H9 (cell line): ENCODE measurements around the gene MYO7A. TPM values are rescaled to one million over a fixed set of nuclear protein-coding genes. Genes with fewer than 3 reads are reported as not detected.

Experiments used
- DNase-seq: peaks from one replicate; pipeline ENCODE4 v3.0.0-alpha.2; 2017
- H2AFZ ChIP-seq: one replicate; pipeline ENCODE4 v1.6.1; 2013; ENCODE audit warnings: mild to moderate bottlenecking, low read length, control low read depth, moderate library complexity
- H2AK5ac ChIP-seq: 2 replicates; pipeline ENCODE4 v1.6.1; 2013; ENCODE audit warnings: low read length, control low read depth, mixed read lengths; ENCODE audit not compliant: insufficient read length
- H2BK120ac ChIP-seq: one replicate; pipeline ENCODE4 v1.6.1; 2013; ENCODE audit warnings: low read depth, mild to moderate bottlenecking, low read length, control low read depth, inconsistent platforms; ENCODE audit not compliant: poor library complexity, severe bottlenecking
- H2BK12ac ChIP-seq: 2 replicates; pipeline ENCODE4 v1.6.1; 2013; ENCODE audit warnings: low read length, control low read depth, mixed read lengths, low read depth; ENCODE audit not compliant: insufficient read length
- H2BK15ac ChIP-seq: 2 replicates; pipeline ENCODE4 v1.6.1; 2013; ENCODE audit warnings: low read depth, low read length, control low read depth
- H2BK20ac ChIP-seq: one replicate; pipeline ENCODE4 v1.6.1; 2013; ENCODE audit warnings: low read depth, mild to moderate bottlenecking, low read length, control low read depth, inconsistent platforms; ENCODE audit not compliant: poor library complexity, severe bottlenecking
- H2BK5ac ChIP-seq: 2 replicates; pipeline ENCODE4 v1.6.1; 2013; ENCODE audit warnings: low read length, control low read depth, mixed read lengths; ENCODE audit not compliant: insufficient read length
- H3K14ac ChIP-seq: 2 replicates; pipeline ENCODE4 v1.6.1; 2013; ENCODE audit warnings: low read length, control low read depth; ENCODE audit not compliant: insufficient read depth
- H3K18ac ChIP-seq: 2 replicates; pipeline ENCODE4 v1.6.1; 2013; ENCODE audit warnings: low read depth, mild to moderate bottlenecking, mixed read lengths, low read length, control low read depth; ENCODE audit not compliant: insufficient read length
- H3K23ac ChIP-seq: 2 replicates; pipeline ENCODE4 v1.6.1; 2013; ENCODE audit warnings: low read length, control low read depth, mixed read lengths, low read depth; ENCODE audit not compliant: insufficient read length
- H3K23me2 ChIP-seq: 2 replicates; pipeline ENCODE4 v1.6.1; 2013; ENCODE audit warnings: low read depth, mild to moderate bottlenecking, mixed read lengths, low read length, control low read depth; ENCODE audit not compliant: insufficient read length, poor library complexity, severe bottlenecking
- H3K27ac ChIP-seq: 2 replicates; pipeline ENCODE4 v1.5.1; 2013; ENCODE audit warnings: low read length, control low read depth, mixed read lengths, low read depth; ENCODE audit not compliant: insufficient read length
- H3K27me3 ChIP-seq: 2 replicates; pipeline ENCODE4 v1.6.1; 2013; ENCODE audit warnings: low read length, control low read depth, inconsistent platforms; ENCODE audit not compliant: insufficient read depth
- H3K4ac ChIP-seq: 2 replicates; pipeline ENCODE4 v1.6.1; 2013; ENCODE audit warnings: low read depth, mild to moderate bottlenecking, control low read depth, inconsistent platforms, low read length, moderate library complexity
- H3K4me1 ChIP-seq: 2 replicates; pipeline ENCODE4 v1.6.1; 2013; ENCODE audit warnings: low read length, control low read depth, inconsistent platforms; ENCODE audit not compliant: insufficient read depth
- H3K4me2 ChIP-seq: 2 replicates; pipeline ENCODE4 v1.6.1; 2013; ENCODE audit warnings: low read length, control low read depth, mixed read lengths; ENCODE audit not compliant: insufficient read length, insufficient read depth
- H3K56ac ChIP-seq: 2 replicates; pipeline ENCODE4 v1.6.1; 2013; ENCODE audit warnings: low read depth, mild to moderate bottlenecking, mixed read lengths, low read length, control low read depth; ENCODE audit not compliant: insufficient read length
- H3K79me1 ChIP-seq: 2 replicates; pipeline ENCODE4 v1.6.1; 2013; ENCODE audit warnings: low read depth, mild to moderate bottlenecking, moderate library complexity, low read length, control low read depth, inconsistent platforms; ENCODE audit not compliant: insufficient read depth, poor library complexity, severe bottlenecking
- H3K79me2 ChIP-seq: 2 replicates; pipeline ENCODE4 v1.6.1; 2013; ENCODE audit warnings: low read length, control low read depth, inconsistent platforms; ENCODE audit not compliant: insufficient read depth
- H3K9ac ChIP-seq: 2 replicates; pipeline ENCODE4 v1.6.1; 2013; ENCODE audit warnings: low read length, control low read depth, mixed read lengths; ENCODE audit not compliant: insufficient read length; ENCODE audit errors: extremely low read depth
- H3K9me3 ChIP-seq: one replicate; pipeline ENCODE4 v1.6.1; 2013; ENCODE audit warnings: low read depth, low read length, inconsistent platforms; ENCODE audit not compliant: control insufficient read depth
- H3T11ph ChIP-seq: one replicate; pipeline ENCODE4 v1.6.1; 2013; ENCODE audit warnings: mild to moderate bottlenecking, low read length, control low read depth, inconsistent platforms
- H4K20me1 ChIP-seq: one replicate; pipeline ENCODE4 v1.6.1; 2013; ENCODE audit not compliant: control insufficient read depth, insufficient read length, insufficient read depth
- H4K5ac ChIP-seq: 2 replicates; pipeline ENCODE4 v1.6.1; 2013; ENCODE audit warnings: low read depth, mild to moderate bottlenecking, mixed read lengths, low read length, control low read depth; ENCODE audit not compliant: insufficient read length
- H4K8ac ChIP-seq: replicated peaks from 2 replicates; pipeline ENCODE4 v1.6.1; 2013; ENCODE audit warnings: low read length, control low read depth, mixed read lengths, low read depth; ENCODE audit not compliant: insufficient read length
- H4K91ac ChIP-seq: 2 replicates; pipeline ENCODE4 v1.6.1; 2013; ENCODE audit warnings: low read depth, mild to moderate bottlenecking, moderate library complexity, mixed read lengths, low read length, control low read depth; ENCODE audit not compliant: insufficient read length
- H3K27ac Mint-ChIP-seq, 3 experiments: 2 replicates in 2 of 3; 3 replicates in 1 of 3; pipeline ENCODE4 v1.8.0; 2020 to 2021; ENCODE audit warnings: mixed read lengths in 3 of 3, mild to moderate bottlenecking in 1 of 3, moderate library complexity in 1 of 3
- H3K27me3 Mint-ChIP-seq: 2 replicates; pipeline ENCODE4 v1.8.0; 2021; ENCODE audit warnings: low read depth, mild to moderate bottlenecking, moderate library complexity, mixed read lengths
- H3K36me3 Mint-ChIP-seq, 3 experiments: 2 replicates in 2 of 3; 3 replicates in 1 of 3; pipeline ENCODE4 v1.8.0; 2020 to 2021; ENCODE audit warnings: low read depth in 3 of 3, mixed read lengths in 3 of 3; ENCODE audit not compliant: insufficient read depth in 1 of 3
- H3K4me1 Mint-ChIP-seq, 2 experiments: 2 replicates each; pipeline ENCODE4 v1.8.0; 2020; ENCODE audit warnings: mixed read lengths in 2 of 2
- H3K4me3 Mint-ChIP-seq, 2 experiments: 2 replicates in 1 of 2; 3 replicates in 1 of 2; pipeline ENCODE4 v1.8.0; 2020 to 2021; ENCODE audit warnings: mild to moderate bottlenecking in 2 of 2, mixed read lengths in 2 of 2, moderate library complexity in 1 of 2
- H3K9me3 Mint-ChIP-seq, 2 experiments: 2 replicates in 1 of 2; 3 replicates in 1 of 2; pipeline ENCODE4 v1.8.0; 2020; ENCODE audit warnings: mild to moderate bottlenecking in 2 of 2, mixed read lengths in 2 of 2, moderate library complexity in 1 of 2
- WGBS: extraction: QIAGEN DNeasy Blood & Tissue Kit; methylation state at CpG from one replicate; pipeline ENCODE4 v1.1.7; 2013; ENCODE audit warnings: missing lambda C conversion rate, low lambda C conversion rate, mixed read lengths; ENCODE audit not compliant: insufficient read length; ENCODE audit errors: extremely low coverage; 5-methylcytosine and 5-hydroxymethylcytosine counted together
- total RNA-seq: library from RNA; stranded (reverse); gene quantifications from 2 replicates; pipeline ENCODE4 v1.2.1, GENCODE V29; 2021
- TF ChIP-seq, protein P1 (sequence below): fragments of 200-600 bp; sonication (generic); conservative IDR thresholded peaks from 3 replicates; pipeline ENCODE4 v1.8.0; 2021; ENCODE audit warnings: antibody characterized with exemption, mild to moderate bottlenecking

The MYO7A gene
- total RNA-seq, 1 experiment from 2014 or later = 1.6 TPM

DNA sequence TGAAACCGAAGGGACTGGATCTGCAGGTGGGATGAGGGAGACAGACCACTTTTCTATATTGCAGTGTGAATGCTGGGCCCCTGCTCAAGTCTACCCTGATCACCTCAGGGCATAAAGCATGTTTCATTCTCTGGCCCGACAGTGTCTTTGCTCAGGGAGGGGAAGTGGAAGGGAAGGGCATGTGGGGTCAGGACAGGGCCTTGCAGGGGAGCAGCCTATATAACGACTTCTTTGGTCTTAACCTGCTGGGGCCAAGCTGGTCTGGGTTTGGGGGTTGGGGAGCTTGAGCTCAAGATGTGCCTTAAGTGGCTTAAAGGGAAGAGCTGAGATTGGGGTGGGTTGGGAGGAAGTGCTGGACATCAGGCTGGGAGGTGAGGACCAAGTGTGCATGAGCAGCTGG, 87.1 kb downstream of the MYO7A start:
- WGBS = no CpG with 5 or more reads among the region's 3 CpGs

More for the DNA sequence above, 87.1 kb downstream of the MYO7A start:
- no peak overlapping the region for H3T11ph ChIP-seq
- H3K79me1 ChIP-seq = no peaks in the 10 kb centered on the region
- no peak overlapping the region for H2BK15ac ChIP-seq
- H3K9me3 Mint-ChIP-seq = no peaks in the 10 kb centered on the region
- no peak overlapping the region for H3K9ac ChIP-seq
- H3K4me1 ChIP-seq = no peaks in the 10 kb centered on the region
- H4K91ac ChIP-seq = no peak overlapping the region
- no peak overlapping the region for H4K5ac ChIP-seq
- no peaks in the 10 kb centered on the region for H3K79me2 ChIP-seq
- no peak overlapping the region for H3K27ac ChIP-seq
- no peak overlapping the region for H3K4ac ChIP-seq
- H3K56ac ChIP-seq = no peak overlapping the region
- no peak overlapping the region for H2AK5ac ChIP-seq
- no peaks in the 10 kb centered on the region for H4K20me1 ChIP-seq
- TF ChIP-seq, protein P1, sequence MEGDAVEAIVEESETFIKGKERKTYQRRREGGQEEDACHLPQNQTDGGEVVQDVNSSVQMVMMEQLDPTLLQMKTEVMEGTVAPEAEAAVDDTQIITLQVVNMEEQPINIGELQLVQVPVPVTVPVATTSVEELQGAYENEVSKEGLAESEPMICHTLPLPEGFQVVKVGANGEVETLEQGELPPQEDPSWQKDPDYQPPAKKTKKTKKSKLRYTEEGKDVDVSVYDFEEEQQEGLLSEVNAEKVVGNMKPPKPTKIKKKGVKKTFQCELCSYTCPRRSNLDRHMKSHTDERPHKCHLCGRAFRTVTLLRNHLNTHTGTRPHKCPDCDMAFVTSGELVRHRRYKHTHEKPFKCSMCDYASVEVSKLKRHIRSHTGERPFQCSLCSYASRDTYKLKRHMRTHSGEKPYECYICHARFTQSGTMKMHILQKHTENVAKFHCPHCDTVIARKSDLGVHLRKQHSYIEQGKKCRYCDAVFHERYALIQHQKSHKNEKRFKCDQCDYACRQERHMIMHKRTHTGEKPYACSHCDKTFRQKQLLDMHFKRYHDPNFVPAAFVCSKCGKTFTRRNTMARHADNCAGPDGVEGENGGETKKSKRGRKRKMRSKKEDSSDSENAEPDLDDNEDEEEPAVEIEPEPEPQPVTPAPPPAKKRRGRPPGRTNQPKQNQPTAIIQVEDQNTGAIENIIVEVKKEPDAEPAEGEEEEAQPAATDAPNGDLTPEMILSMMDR = no peak
- no peaks in the 10 kb centered on the region; the same call in 1 of the 2 replicates for H3K27me3 Mint-ChIP-seq
- H3K4me1 Mint-ChIP-seq = peaks cover 0 to 5% of the 10 kb centered on the region in 2 experiments; a peak in 2 of 4 replicates
- H2AFZ ChIP-seq = no peak overlapping the region
- H2BK12ac ChIP-seq = no peak overlapping the region
- H2BK120ac ChIP-seq = no peak overlapping the region
- DNase-seq = no peak
- no peak overlapping the region; a peak in 1 of 7 replicates for H3K27ac Mint-ChIP-seq
- H4K8ac ChIP-seq = no peak overlapping the region
- no peaks in the 10 kb centered on the region for H3K27me3 ChIP-seq
- no peak overlapping the region for H3K4me3 Mint-ChIP-seq
- H3K23me2 ChIP-seq = no peaks in the 10 kb centered on the region
- no peaks in the 10 kb centered on the region for H3K9me3 ChIP-seq
- no peak overlapping the region for H3K14ac ChIP-seq
- no peak overlapping the region for H3K23ac ChIP-seq
- no peak overlapping the region for H3K18ac ChIP-seq
- H3K4me2 ChIP-seq = no peak overlapping the region
- no peak overlapping the region for H2BK20ac ChIP-seq
- no peaks in the 10 kb centered on the region; a peak in 1 of 7 replicates for H3K36me3 Mint-ChIP-seq
- H2BK5ac ChIP-seq = no peak overlapping the region
